GM12878 (cell line): ENCODE measurements around the gene SLC12A5. TPM values are rescaled to one million over a fixed set of nuclear protein-coding genes. Genes with fewer than 3 reads are reported as not detected.

Experiments used
- ATAC-seq: fragments of 200-7000 bp; cut with Tn5 transposase; 3 replicates; pipeline ENCODE4 v1.9.1; 2020; ENCODE audit warnings: mild to moderate bottlenecking, moderate library complexity
- BruUV-seq: library from RNA; stranded (reverse); fragments of 400-500 nt; replicated peaks from 2 replicates; lab custom pipeline; 2021; lab: Mats Ljungman, UMichigan
- CTCF ChIA-PET: fragments of 300-600 bp; sonication (Branson Sonifier 250); formaldehyde crosslinking; extraction: SDS; loops from one replicate; lab custom pipeline; 2021; ENCODE audit warnings: inconsistent platforms; lab: Yijun Ruan, JAX
- POLR2A ChIA-PET: fragments of 350-600 bp; formaldehyde crosslinking; extraction: SDS; loops from one replicate; lab custom pipeline; 2021; ENCODE audit warnings: inconsistent platforms; lab: Charles Lee
- RAD21 ChIA-PET: fragments of 300-600 bp; sonication (Branson Sonifier 250); formaldehyde crosslinking; loops from one replicate; lab custom pipeline; 2023; ENCODE audit warnings: antibody characterized with exemption; ENCODE audit not compliant: unreplicated experiment; lab: Charles Lee
- SMC1A ChIA-PET: fragments of 300-600 bp; sonication (Branson Sonifier 250); formaldehyde crosslinking; loops from one replicate; lab custom pipeline; 2023; ENCODE audit not compliant: unreplicated experiment, uncharacterized antibody; lab: Charles Lee
- DNase-seq: peaks from one replicate; pipeline ENCODE4 v3.0.0-alpha.2; 2011; ENCODE audit warnings: low read depth, low spot score
- FAIRE-seq: peaks from 3 replicates; lab custom pipeline; 2011; peaks lifted over from hg19 to GRCh38; lab: Jason Lieb, UNC
- H2AFZ ChIP-seq: 2 replicates; pipeline ENCODE4 v1.6.0; 2011; ENCODE audit warnings: low read depth, low read length, control low read depth; ENCODE audit not compliant: control insufficient read depth
- H3K27ac ChIP-seq: 2 replicates; pipeline ENCODE4 v1.5.1; 2011; ENCODE audit warnings: control low read depth; ENCODE audit not compliant: control insufficient read depth, insufficient read depth
- H3K27me3 ChIP-seq, 2 experiments: replicated peaks in 1 of 2; 2 replicates each; pipeline versions ENCODE4 v1.6.0 to v1.6.1; 2011; ENCODE audit warnings: low read length in 1 of 2; ENCODE audit not compliant: control insufficient read depth in 2 of 2, insufficient read depth in 2 of 2
- H3K36me3 ChIP-seq, 2 experiments: 2 replicates each; pipeline ENCODE4 v1.5.1; 2011; ENCODE audit warnings: low read length in 1 of 2; ENCODE audit not compliant: control insufficient read depth in 2 of 2, insufficient read depth in 2 of 2
- H3K4me1 ChIP-seq: 2 replicates; pipeline ENCODE4 v1.6.1; 2011; ENCODE audit warnings: mild to moderate bottlenecking, low read length, moderate library complexity, mixed read lengths; ENCODE audit not compliant: control insufficient read depth, insufficient read depth
- H3K4me2 ChIP-seq: 2 replicates; pipeline ENCODE4 v1.6.0; 2011; ENCODE audit warnings: control low read depth; ENCODE audit not compliant: control insufficient read depth, insufficient read depth
- H3K4me3 ChIP-seq: fragments of 200-600 bp; sonication (generic); 2 replicates; pipeline ENCODE4 v1.5.1; 2016
- H3K79me2 ChIP-seq: 2 replicates; pipeline ENCODE4 v1.6.0; 2011; ENCODE audit warnings: low read length; ENCODE audit not compliant: control insufficient read depth, insufficient read depth
- H3K9ac ChIP-seq: 2 replicates; pipeline ENCODE4 v1.8.0; 2011; ENCODE audit warnings: low read length, control low read depth, mixed read lengths; ENCODE audit not compliant: control insufficient read depth, insufficient read depth
- H3K9me3 ChIP-seq: replicated peaks from 3 replicates; pipeline ENCODE4 v1.5.1; 2011; ENCODE audit warnings: mild to moderate bottlenecking, low read length; ENCODE audit not compliant: control insufficient read depth, insufficient read depth
- H4K20me1 ChIP-seq: 2 replicates; pipeline ENCODE4 v1.6.0; 2011; ENCODE audit not compliant: control insufficient read depth, insufficient read depth
- CBFB ChIP-seq: IDR thresholded peaks from 2 replicates; pipeline ENCODE4 v1.6.1; 2016; ENCODE audit warnings: antibody characterized with exemption, low read depth
- CHD1 ChIP-seq: IDR thresholded peaks from 2 replicates; pipeline ENCODE4 v1.6.1; 2012; ENCODE audit warnings: low read depth, low read length, improper control_type of control experiment
- ETV6 ChIP-seq, 2 experiments: fragments of 450-650 bp in 1 of 2; IDR thresholded peaks in 1 of 2; conservative IDR thresholded peaks in 1 of 2; 2 replicates each; pipeline ENCODE4 v1.6.1; 2014; ENCODE audit warnings: antibody characterized with exemption in 1 of 2, borderline replicate concordance in 1 of 2, low read depth in 1 of 2, mild to moderate bottlenecking in 1 of 2, moderate library complexity in 1 of 2
- IRF5 ChIP-seq: fragments of 450-650 bp; IDR thresholded peaks from 2 replicates; pipeline ENCODE4 v1.6.1; 2017; ENCODE audit warnings: borderline replicate concordance
- KDM1A ChIP-seq: fragments of 200-600 bp; sonication (generic); IDR thresholded peaks from 2 replicates; pipeline ENCODE4 v1.6.1; 2016; ENCODE audit warnings: borderline replicate concordance
- MTA3 ChIP-seq: IDR thresholded peaks from 2 replicates; pipeline ENCODE4 v1.6.1; 2012; ENCODE audit warnings: low read length, inconsistent platforms, borderline replicate concordance
- PBX3 ChIP-seq: IDR thresholded peaks from 2 replicates; pipeline ENCODE4 v1.6.1; 2011; ENCODE audit warnings: mild to moderate bottlenecking, low read depth, low read length, moderate library complexity; ENCODE audit not compliant: insufficient replicate concordance
- POLR2AphosphoS5 ChIP-seq: IDR thresholded peaks from 2 replicates; pipeline ENCODE4 v1.6.1; 2011; ENCODE audit warnings: mild to moderate bottlenecking, low read length, inconsistent platforms
- SKIL ChIP-seq: fragments of 450-650 bp; IDR thresholded peaks from 2 replicates; pipeline ENCODE4 v1.6.1; 2017; ENCODE audit warnings: mild to moderate bottlenecking, low read depth, inconsistent platforms; ENCODE audit not compliant: poor library complexity, severe bottlenecking
- SMAD5 ChIP-seq: IDR thresholded peaks from 2 replicates; pipeline ENCODE4 v1.6.1; 2016; ENCODE audit warnings: antibody characterized with exemption, low read depth
- SRF ChIP-seq, 2 experiments: IDR thresholded peaks; 2 replicates each; pipeline ENCODE4 v1.6.1; 2011; ENCODE audit warnings: low read depth in 2 of 2, low read length in 2 of 2, mild to moderate bottlenecking in 1 of 2, moderate library complexity in 1 of 2
- TBL1XR1 ChIP-seq: IDR thresholded peaks from 2 replicates; pipeline ENCODE4 v1.6.1; 2012; ENCODE audit warnings: low read depth, low read length, improper control_type of control experiment
- USF2 ChIP-seq: IDR thresholded peaks from 2 replicates; pipeline ENCODE4 v1.6.1; 2011; ENCODE audit warnings: low read depth, low read length, improper control_type of control experiment, borderline replicate concordance
- WRNIP1 ChIP-seq: IDR thresholded peaks from 2 replicates; pipeline ENCODE4 v1.6.1; 2011; ENCODE audit warnings: low read depth, low read length, improper control_type of control experiment, borderline replicate concordance
- YBX1 ChIP-seq: fragments of 450-650 bp; IDR thresholded peaks from 2 replicates; pipeline ENCODE4 v1.6.1; 2016; ENCODE audit warnings: antibody characterized with exemption
- ZSCAN29 ChIP-seq: fragments of 450-650 bp; IDR thresholded peaks from 2 replicates; pipeline ENCODE4 v1.6.1; 2017; ENCODE audit warnings: mild to moderate bottlenecking, moderate library complexity
- WGBS: methylation state at CpG from one replicate; pipeline ENCODE4 v1.1.6; 2016; ENCODE audit warnings: low lambda C conversion rate; ENCODE audit not compliant: insufficient replicate concordance, insufficient coverage; ENCODE audit errors: missing lambda C conversion rate; 5-methylcytosine and 5-hydroxymethylcytosine counted together
- in situ Hi-C: fragments of 300-500 bp; cut with MboI; formaldehyde crosslinking; loops from 9 replicates; pipeline ENCODE4 v1.14.3; 2018; ENCODE audit warnings: mixed read lengths
- intact Hi-C: fragments of 100-400 bp; cut with micrococcal nuclease; formaldehyde crosslinking; loops from one replicate; pipeline ENCODE4 v1.14.2; 2022; ENCODE audit not compliant: unreplicated experiment
- polyA plus RNA-seq, 11 experiments: library from polyadenylated mRNA; depleted of rRNA in 4 of 11; unstranded in 6 of 11; stranded (reverse) in 5 of 11; fragments of >200 nt; fragmentation: Nextera tagmentation in 4 of 11; fragmentation: Illumina TruSeq in 1 of 11; extraction: Ambion mirVana in 4 of 11; extraction: Trizol in 1 of 11; gene quantifications; 1 replicate in 1 of 11; 2 replicates in 10 of 11; pipeline versions ENCODE4 v1.2.1 to v1.2.3, GENCODE V29; 2011 to 2016; ENCODE audit warnings: inconsistent platforms in 2 of 11, missing spikeins in 2 of 11, low read depth in 1 of 11
- total RNA-seq, 4 experiments: library from RNA; depleted of rRNA in 3 of 4; stranded (reverse); fragments of >200 nt in 3 of 4; fragmentation: Illumina TruSeq in 1 of 4; extraction: Trizol in 1 of 4; gene quantifications; 2 replicates each; pipeline versions ENCODE4 v1.2.1 to v1.2.3, GENCODE V29; 2013 to 2021

Gene SLC12A5
- total and polyA plus RNA-seq, 10 of the 15 experiments (the other 5 are each of a cell fraction or from before 2014, with no cell fraction given): 0.26 to 2.7 (median 1.2) TPM

GRCh38 chr20:46018112-46018511 lies 10.9 kb upstream of the SLC12A5 start (continued):
- TF ChIP-seq MTA3: no peak
- no peak for TF ChIP-seq SMAD5
- no peak for TF ChIP-seq ZSCAN29
- no peak for TF ChIP-seq CHD1
- TF ChIP-seq SKIL: no peak
- no peak for TF ChIP-seq USF2

- ChIA-PET RAD21 (interaction anchor here (2.5 kb wide), 1 partner anchor 32 kb away, joined by 10 read pairs; no protein-coding TSS in a partner anchor), SMC1A (no interaction called here), CTCF (interaction anchor here (0.7 to 2.4 kb wide), 4 partner anchors 32 to 331 kb away, joined by 3 to 13 read pairs (median 8); no protein-coding TSS in a partner anchor), POLR2A (no interaction called here)
- H3K27ac ChIP-seq: no peak overlapping the region
- H3K79me2 ChIP-seq: no peaks in the 10 kb centered on the region
- intact Hi-C loops: no loop called here
- no peak overlapping the region for H3K9ac ChIP-seq
- H3K36me3 ChIP-seq: no peaks in the 10 kb centered on the region
- in situ Hi-C loops: no loop called here
- ATAC-seq (no peak), FAIRE-seq (no peak), DNase-seq (no peak)
- H4K20me1 ChIP-seq: no peaks in the 10 kb centered on the region
- no peak overlapping the region for H2AFZ ChIP-seq
- H3K9me3 ChIP-seq: no peaks in the 10 kb centered on the region
- peaks cover 4% of the 10 kb centered on the region; the same call in 1 of the 2 replicates for H3K4me1 ChIP-seq
- H3K4me2 ChIP-seq: no peak overlapping the region
- 35% methylated on average over 6 of the region's 6 CpGs for WGBS
- 0 out of 4 replicates have a peak, but pooled peaks cover 0 to 4% of the 10 kb centered on the region in 2 experiments for H3K27me3 ChIP-seq
- no TSS peak for BruUV-seq
- no peak overlapping the region for H3K4me3 ChIP-seq
- TF ChIP-seq ETV6 (conservative IDR thresholded peaks at IDR 0.05 in 1 of 2, IDR thresholded peaks at IDR 0.05 in 1 of 2; ENCODE audit: borderline replicate concordance in 1 of 2, low read depth in 1 of 2) (no peak), PBX3 (no peak), SRF (IDR thresholded peaks at IDR 0.05; ENCODE audit: low read depth in 2 of 2, low read length in 2 of 2) (no peak), CBFB (no peak), YBX1 (no peak), POLR2AphosphoS5 (no peak), KDM1A (no peak), TBL1XR1 (no peak), WRNIP1 (no peak), IRF5 (no peak)
These were observed 10.4 kb upstream of the SLC12A5 start for GRCh38 chr20:46018611-46019010.
